ENCODE measurements around the gene BPIFB3. TPM values are rescaled to one million over a fixed set of nuclear protein-coding genes. Genes with fewer than 3 reads are reported as not detected.

BPIFB3 gene
- total and polyA plus RNA-seq, 2 of the 4 experiments (the other 2 are of a cell fraction): not detected

DNA sequence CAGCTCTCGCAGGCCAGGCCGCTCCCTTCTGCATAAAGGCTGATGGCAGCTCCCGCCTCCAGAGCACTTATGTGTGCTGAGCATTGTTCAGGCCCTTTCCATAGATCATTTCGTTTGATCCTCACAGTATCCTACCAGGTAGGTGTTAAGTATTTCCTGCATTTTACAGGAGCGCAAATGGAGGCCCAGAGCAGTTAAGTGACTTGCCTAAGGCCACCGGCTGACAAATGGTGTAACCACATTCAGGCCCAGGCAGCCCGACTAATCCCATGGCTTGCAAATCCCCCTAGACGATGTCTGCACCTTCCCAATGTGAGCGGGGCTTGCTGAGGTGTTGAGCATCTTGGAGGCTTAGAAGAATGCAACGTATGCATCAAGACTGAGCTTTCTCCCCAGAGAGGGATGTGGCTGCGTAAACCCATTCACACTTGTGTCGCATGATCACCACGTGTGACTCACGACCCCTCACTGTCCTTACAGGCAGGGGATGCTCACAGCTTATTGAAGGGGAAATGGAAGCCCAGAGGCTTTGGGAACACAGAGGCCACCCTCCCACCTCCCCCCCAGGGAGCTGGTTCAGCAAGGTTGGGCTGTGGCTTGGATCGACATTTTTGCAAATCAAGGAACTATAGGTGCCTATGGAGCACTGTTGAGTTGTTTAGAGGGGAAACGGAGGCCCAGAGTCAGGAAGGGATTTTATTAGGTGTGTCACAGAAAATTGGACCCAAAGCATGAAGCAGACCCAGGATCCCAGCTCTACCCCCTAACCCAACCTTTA, 39.2 kb upstream of the BPIFB3 start:
- Histone ChIP-seq H3K9ac (ENCODE audit: low read depth, low read length) (no peak overlapping the region), H4K5ac (ENCODE audit: low read depth, low read length) (no peak overlapping the region), H3K27me3 (ENCODE audit: control insufficient read depth, insufficient read depth, low read length) (peaks cover 14% of the 10 kb centered on the region), H3K4me1 (ENCODE audit: control insufficient read depth, insufficient read depth, low read length) (no peaks in the 10 kb centered on the region), H3K23ac (ENCODE audit: low read depth, low read length) (no peak overlapping the region), H3K9me1 (ENCODE audit: insufficient read depth, low read length) (no peaks in the 10 kb centered on the region), H3K4me2 (ENCODE audit: low read depth, low read length) (no peak overlapping the region), H3K79me1 (ENCODE audit: low read depth in 1 of 2, low read length in 2 of 2) (no peaks in the 10 kb centered on the region), H3K27ac (ENCODE audit: insufficient read depth, low read length) (no peak overlapping the region), H2BK20ac (ENCODE audit: low read depth, low read length) (no peak overlapping the region), H3K9me3 (ENCODE audit: control insufficient read depth, insufficient read depth, low read length) (no peaks in the 10 kb centered on the region), H4K8ac (ENCODE audit: low read depth in 2 of 2, low read length in 2 of 2) (no peak overlapping the region), H3K14ac (replicated peaks; ENCODE audit: low read depth, low read length) (no peak overlapping the region), H2AK5ac (ENCODE audit: low read depth, low read length) (no peak overlapping the region), H2BK15ac (ENCODE audit: low read depth, low read length) (no peak overlapping the region), H4K91ac (ENCODE audit: insufficient read depth, low read depth, low read length) (no peak overlapping the region), H2AK9ac (replicated peaks; ENCODE audit: low read depth, low read length, poor library complexity) (no peak overlapping the region), H3K4ac (ENCODE audit: low read depth, low read length) (no peak overlapping the region), H3K56ac (ENCODE audit: extremely low read depth, insufficient read depth, low read length) (no peak overlapping the region), H3K36me3 (ENCODE audit: control insufficient read depth, insufficient read depth, low read length) (no peaks in the 10 kb centered on the region), H4K20me1 (ENCODE audit: insufficient read depth, low read length) (no peaks in the 10 kb centered on the region), H2AFZ (replicated peaks; ENCODE audit: low read length, poor library complexity) (no peak overlapping the region), H2BK120ac (ENCODE audit: low read depth, low read length) (no peak overlapping the region), H3K18ac (ENCODE audit: low read depth, low read length) (no peak overlapping the region), H3K4me3 (ENCODE audit: insufficient read depth, low read depth, low read length) (no peak overlapping the region), H2BK5ac (ENCODE audit: low read depth, low read length, poor library complexity, severe bottlenecking) (no peak overlapping the region)
- no peak for DNase-seq
- TF ChIP-seq SMC3 (IDR thresholded peaks at IDR 0.05; ENCODE audit: low read depth, low read length): no peak
- TF ChIP-seq RFX5 (IDR thresholded peaks at IDR 0.05; ENCODE audit: low read depth, low read length): no peak
- TF ChIP-seq, protein P1, sequence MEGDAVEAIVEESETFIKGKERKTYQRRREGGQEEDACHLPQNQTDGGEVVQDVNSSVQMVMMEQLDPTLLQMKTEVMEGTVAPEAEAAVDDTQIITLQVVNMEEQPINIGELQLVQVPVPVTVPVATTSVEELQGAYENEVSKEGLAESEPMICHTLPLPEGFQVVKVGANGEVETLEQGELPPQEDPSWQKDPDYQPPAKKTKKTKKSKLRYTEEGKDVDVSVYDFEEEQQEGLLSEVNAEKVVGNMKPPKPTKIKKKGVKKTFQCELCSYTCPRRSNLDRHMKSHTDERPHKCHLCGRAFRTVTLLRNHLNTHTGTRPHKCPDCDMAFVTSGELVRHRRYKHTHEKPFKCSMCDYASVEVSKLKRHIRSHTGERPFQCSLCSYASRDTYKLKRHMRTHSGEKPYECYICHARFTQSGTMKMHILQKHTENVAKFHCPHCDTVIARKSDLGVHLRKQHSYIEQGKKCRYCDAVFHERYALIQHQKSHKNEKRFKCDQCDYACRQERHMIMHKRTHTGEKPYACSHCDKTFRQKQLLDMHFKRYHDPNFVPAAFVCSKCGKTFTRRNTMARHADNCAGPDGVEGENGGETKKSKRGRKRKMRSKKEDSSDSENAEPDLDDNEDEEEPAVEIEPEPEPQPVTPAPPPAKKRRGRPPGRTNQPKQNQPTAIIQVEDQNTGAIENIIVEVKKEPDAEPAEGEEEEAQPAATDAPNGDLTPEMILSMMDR (conservative IDR thresholded peaks at IDR 0.05; ENCODE audit: low read depth, low read length): no peak
- TF ChIP-seq MAFK (IDR thresholded peaks at IDR 0.05; ENCODE audit: low read depth, low read length): no peak
- TF ChIP-seq RAD21 (IDR thresholded peaks at IDR 0.05; ENCODE audit: low read length): no peak
- no peak for TF ChIP-seq NFE2L2 (IDR thresholded peaks at IDR 0.05; ENCODE audit: low read depth, low read length)
- TF ChIP-seq RCOR1 (IDR thresholded peaks at IDR 0.05; ENCODE audit: insufficient replicate concordance, low read length): no peak
- TF ChIP-seq, protein P2, sequence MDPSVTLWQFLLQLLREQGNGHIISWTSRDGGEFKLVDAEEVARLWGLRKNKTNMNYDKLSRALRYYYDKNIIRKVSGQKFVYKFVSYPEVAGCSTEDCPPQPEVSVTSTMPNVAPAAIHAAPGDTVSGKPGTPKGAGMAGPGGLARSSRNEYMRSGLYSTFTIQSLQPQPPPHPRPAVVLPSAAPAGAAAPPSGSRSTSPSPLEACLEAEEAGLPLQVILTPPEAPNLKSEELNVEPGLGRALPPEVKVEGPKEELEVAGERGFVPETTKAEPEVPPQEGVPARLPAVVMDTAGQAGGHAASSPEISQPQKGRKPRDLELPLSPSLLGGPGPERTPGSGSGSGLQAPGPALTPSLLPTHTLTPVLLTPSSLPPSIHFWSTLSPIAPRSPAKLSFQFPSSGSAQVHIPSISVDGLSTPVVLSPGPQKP (IDR thresholded peaks at IDR 0.05; ENCODE audit: borderline replicate concordance, low read depth, low read length): no peak
- TF ChIP-seq, protein P3, sequence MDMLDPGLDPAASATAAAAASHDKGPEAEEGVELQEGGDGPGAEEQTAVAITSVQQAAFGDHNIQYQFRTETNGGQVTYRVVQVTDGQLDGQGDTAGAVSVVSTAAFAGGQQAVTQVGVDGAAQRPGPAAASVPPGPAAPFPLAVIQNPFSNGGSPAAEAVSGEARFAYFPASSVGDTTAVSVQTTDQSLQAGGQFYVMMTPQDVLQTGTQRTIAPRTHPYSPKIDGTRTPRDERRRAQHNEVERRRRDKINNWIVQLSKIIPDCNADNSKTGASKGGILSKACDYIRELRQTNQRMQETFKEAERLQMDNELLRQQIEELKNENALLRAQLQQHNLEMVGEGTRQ (IDR thresholded peaks at IDR 0.05; ENCODE audit: low read depth, low read length): no peak
- TF ChIP-seq POLR2A (IDR thresholded peaks at IDR 0.05; ENCODE audit: low read depth, low read length): no peak
- no peak for TF ChIP-seq CHD1 (IDR thresholded peaks at IDR 0.05; ENCODE audit: low read depth, low read length)
- TF ChIP-seq BHLHE40 (IDR thresholded peaks at IDR 0.05; ENCODE audit: low read depth, low read length): no peak
- TF ChIP-seq CEBPB (IDR thresholded peaks at IDR 0.05; ENCODE audit: low read depth, low read length): no peak
- no peak for TF ChIP-seq FOS (IDR thresholded peaks at IDR 0.05; ENCODE audit: low read depth, low read length)
- no peak for TF ChIP-seq MAZ (IDR thresholded peaks at IDR 0.05; ENCODE audit: borderline replicate concordance, low read depth, low read length)
- TF ChIP-seq MXI1 (IDR thresholded peaks at IDR 0.05; ENCODE audit: borderline replicate concordance, low read depth, low read length): no peak
- WGBS, 2 experiments (ENCODE audit: extremely low coverage in 2 of 2, insufficient read length in 1 of 2): no CpG with 5 or more reads among the region's 16 CpGs
- in situ Hi-C loops (cut with MboI; ENCODE audit: low sequenced_read_pairs) (no loop called here), dilution Hi-C loops (cut with HindIII; ENCODE audit: low sequenced_read_pairs, unreplicated experiment) (no loop called here), intact Hi-C loops (cut with micrococcal nuclease) (no loop called here)
- ChIA-PET CTCF (no interaction called here), POLR2A (ENCODE audit: unreplicated experiment) (no interaction called here)
- no TSS peak for BruUV-seq (replicated peaks)
- ATAC-seq (ENCODE audit: low read depth): no peak

All from IMR-90 (cell line).